Activated T-helper 2 cell treated with anti-CD3 and anti-CD28 coated beads, Interferon-gamma antibody, Interleukin-2, Interleukin-4, amounts not matched to agents 10 μg/mL and 5 μg/mL and 100 μg/mL, durations not matched to agents 14 hours and 24 hours and 36 hours (primary cell): ENCODE results near the gene LONRF2. TPM values are rescaled to one million over a fixed set of nuclear protein-coding genes. Genes with fewer than 3 reads are reported as not detected.

Experiments
- DNase-seq: peaks from one replicate; pipeline ENCODE4 v3.0.0; 2021; ENCODE audit warnings: low spot score
- H3K27ac Mint-ChIP-seq: one replicate; pipeline ENCODE4 v1.8.0; 2021; ENCODE audit warnings: mixed read lengths
- H3K27me3 Mint-ChIP-seq: one replicate; pipeline ENCODE4 v1.8.0; 2021; ENCODE audit warnings: low read depth, mixed read lengths
- H3K36me3 Mint-ChIP-seq: one replicate; pipeline ENCODE4 v1.8.0; 2021; ENCODE audit warnings: low read depth, mixed read lengths
- H3K4me1 Mint-ChIP-seq: one replicate; pipeline ENCODE4 v1.8.0; 2021; ENCODE audit warnings: low read depth, mixed read lengths
- H3K4me3 Mint-ChIP-seq: one replicate; pipeline ENCODE4 v1.8.0; 2021; ENCODE audit warnings: low read depth, mild to moderate bottlenecking, moderate library complexity, mixed read lengths
- H3K9me3 Mint-ChIP-seq: one replicate; pipeline ENCODE4 v1.8.0; 2021; ENCODE audit warnings: mixed read lengths
- intact Hi-C: fragments of 100-400 bp; cut with micrococcal nuclease; formaldehyde crosslinking; loops from one replicate; pipeline ENCODE4 v1.15.1; 2023
- total RNA-seq: library from RNA; stranded (reverse); gene quantifications from 2 replicates; pipeline ENCODE4 v1.2.3, GENCODE V29; 2022

LONRF2 gene
- total RNA-seq, 1 donor from 2014 or later: 0.21 TPM

- Mint-ChIP-seq H3K27me3 (peaks cover 18% of the 10 kb centered on the region), H3K27ac (no peak overlapping the region), H3K4me3 (no peak overlapping the region), H3K36me3 (no peaks in the 10 kb centered on the region), H3K9me3 (no peaks in the 10 kb centered on the region), H3K4me1 (peaks cover 10% of the 10 kb centered on the region)
- DNase-seq: no peak
- intact Hi-C loops: loop anchor here (5.0 kb wide), 1 partner anchor 74 kb away; no protein-coding TSS in a partner anchor
Measured at GRCh38 chr2:100293341-100294161, 28.8 kb downstream of the LONRF2 start.

GRCh38 chr2:100292022-100292580 is 30.2 kb downstream of the LONRF2 start:
- DNase-seq: peak; percentile 45
- no peaks in the 10 kb centered on the region for H3K36me3 Mint-ChIP-seq
- H3K4me1 Mint-ChIP-seq: peaks cover 14% of the 10 kb centered on the region
- H3K4me3 Mint-ChIP-seq: no peak overlapping the region
- peaks cover 21% of the 10 kb centered on the region for H3K27me3 Mint-ChIP-seq
- H3K27ac Mint-ChIP-seq: no peak overlapping the region
- intact Hi-C loops: loop anchor here (5.0 kb wide), 1 partner anchor 75 kb away; no protein-coding TSS in a partner anchor
- H3K9me3 Mint-ChIP-seq: no peaks in the 10 kb centered on the region

- Mint-ChIP-seq H3K9me3 (no peaks in the 10 kb centered on the region), H3K36me3 (no peaks in the 10 kb centered on the region), H3K4me3 (no peak overlapping the region), H3K27me3 (peaks cover 21% of the 10 kb centered on the region), H3K4me1 (peaks cover 14% of the 10 kb centered on the region), H3K27ac (no peak overlapping the region)
- intact Hi-C loops: loop anchor here (2.0 to 5.0 kb wide), 2 partner anchors 76 to 149 kb away; partner anchors contain the start of gene AFF3
- DNase-seq: peak; percentile 77
Measured at GRCh38 chr2:100291152-100291970, 30.9 kb downstream of the LONRF2 start.

- H3K4me1 Mint-ChIP-seq: peaks cover 19% of the 10 kb centered on the region
Measured at GRCh38 chr2:100290718-100291151, 31.6 kb downstream of the LONRF2 start.

GRCh38 chr2:100289020-100289419 is 33.3 kb downstream of the LONRF2 start:
- Mint-ChIP-seq H3K27me3 (peaks cover 18% of the 10 kb centered on the region), H3K36me3 (no peaks in the 10 kb centered on the region), H3K27ac (no peak overlapping the region), H3K4me1 (peaks cover 24% of the 10 kb centered on the region), H3K4me3 (no peak overlapping the region), H3K9me3 (no peaks in the 10 kb centered on the region)
- intact Hi-C loops: no loop called here
- DNase-seq: no peak

More at GRCh38 chr2:100290718-100291151, 31.6 kb downstream of the LONRF2 start:
- Mint-ChIP-seq H3K9me3 (no peaks in the 10 kb centered on the region), H3K4me3 (no peak overlapping the region), H3K36me3 (no peaks in the 10 kb centered on the region), H3K27ac (no peak overlapping the region), H3K27me3 (peaks cover 21% of the 10 kb centered on the region)
- intact Hi-C loops: loop anchor here (2.0 to 5.0 kb wide), 2 partner anchors 77 to 148 kb away; partner anchors contain the start of gene AFF3
- DNase-seq: no peak

GRCh38 chr2:100286318-100286717 is 36.0 kb downstream of the LONRF2 start:
- H3K27me3 Mint-ChIP-seq: peaks cover 23% of the 10 kb centered on the region
- no peaks in the 10 kb centered on the region for H3K36me3 Mint-ChIP-seq
- no peak for DNase-seq
- no peaks in the 10 kb centered on the region for H3K9me3 Mint-ChIP-seq
- intact Hi-C loops: no loop called here
- H3K4me1 Mint-ChIP-seq: peaks cover 38% of the 10 kb centered on the region
- no peak overlapping the region for H3K27ac Mint-ChIP-seq
- H3K4me3 Mint-ChIP-seq: no peak overlapping the region

- Mint-ChIP-seq H3K36me3 (no peaks in the 10 kb centered on the region), H3K4me3 (no peak overlapping the region), H3K27me3 (peaks cover 27% of the 10 kb centered on the region), H3K9me3 (no peaks in the 10 kb centered on the region), H3K27ac (no peak overlapping the region), H3K4me1 (peaks cover 39% of the 10 kb centered on the region)
- intact Hi-C loops: no loop called here
- no peak for DNase-seq
Measured at GRCh38 chr2:100285691-100286090, 36.6 kb downstream of the LONRF2 start.

GRCh38 chr2:100285011-100285410 is 37.3 kb downstream of the LONRF2 start:
- Mint-ChIP-seq H3K27ac (no peak overlapping the region), H3K27me3 (peaks cover 27% of the 10 kb centered on the region), H3K36me3 (no peaks in the 10 kb centered on the region), H3K4me1 (peaks cover 39% of the 10 kb centered on the region), H3K9me3 (no peaks in the 10 kb centered on the region), H3K4me3 (no peak overlapping the region)
- no peak for DNase-seq
- intact Hi-C loops: no loop called here

GRCh38 chr2:100283724-100284501 is 38.4 kb downstream of the LONRF2 start:
- Mint-ChIP-seq H3K4me1 (peaks cover 50% of the 10 kb centered on the region), H3K27me3 (peaks cover 33% of the 10 kb centered on the region), H3K27ac (no peak overlapping the region), H3K4me3 (no peak overlapping the region), H3K9me3 (no peaks in the 10 kb centered on the region), H3K36me3 (no peaks in the 10 kb centered on the region)
- intact Hi-C loops: no loop called here
- DNase-seq: no peak

GRCh38 chr2:100281521-100282438 is 40.5 kb downstream of the LONRF2 start:
- Mint-ChIP-seq H3K27ac (peak overlapping the region; percentile 36), H3K4me3 (peak overlapping the region; percentile 24), H3K36me3 (no peaks in the 10 kb centered on the region), H3K9me3 (no peaks in the 10 kb centered on the region), H3K27me3 (peaks cover 28% of the 10 kb centered on the region), H3K4me1 (peaks cover 45% of the 10 kb centered on the region)
- DNase-seq: no peak
- intact Hi-C loops: no loop called here
